Breast epithelium (tissue), 3 donors: ENCODE data around the gene BUB3.

ENCODE experiments used
- POLR2AphosphoS5 ChIP-seq, 3 donors: sonication (generic); formaldehyde crosslinking; IDR thresholded peaks; one replicate each; pipeline ENCODE4 v1.6.1; 2017; ENCODE audit warnings: antibody characterized with exemption in 3 of 3
- TF ChIP-seq, protein P1 (sequence below), 3 donors: fragments of 450-650 bp; IDR thresholded peaks; one replicate each; pipeline ENCODE4 v1.5.1; 2016 to 2017; ENCODE audit warnings: antibody characterized with exemption in 3 of 3, mild to moderate bottlenecking in 3 of 3, moderate library complexity in 3 of 3

DNA sequence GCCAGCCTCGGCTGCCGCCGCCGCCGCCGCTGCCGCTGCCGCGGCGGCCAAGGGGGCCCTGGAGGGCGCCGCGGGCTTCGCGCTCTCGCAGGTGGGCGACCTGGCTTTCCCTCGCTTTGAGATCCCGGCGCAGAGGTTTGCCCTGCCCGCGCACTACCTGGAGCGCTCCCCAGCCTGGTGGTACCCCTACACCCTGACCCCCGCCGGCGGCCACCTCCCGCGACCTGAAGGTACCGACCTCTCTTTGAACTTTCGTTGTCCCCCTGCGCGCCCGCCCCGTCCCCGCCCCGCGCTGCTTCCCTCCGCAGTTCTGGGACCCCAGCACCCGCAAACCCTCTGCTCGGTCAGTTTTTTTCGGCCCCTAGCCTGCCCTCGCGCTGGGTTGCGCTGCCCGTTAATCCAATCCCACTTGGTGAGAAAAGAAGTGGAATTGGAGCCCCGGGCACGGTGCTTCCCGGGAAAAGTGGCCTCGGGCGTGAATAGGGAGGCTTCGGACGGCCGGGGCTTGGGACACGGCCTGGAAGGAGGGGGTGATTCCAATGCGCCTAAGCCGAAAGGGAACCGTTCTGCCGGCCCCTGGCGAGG, 17.9 kb upstream of the BUB3 start:
- TF ChIP-seq POLR2AphosphoS5 (IDR thresholded peaks at IDR 0.05) = no peak
- TF ChIP-seq, protein P1, sequence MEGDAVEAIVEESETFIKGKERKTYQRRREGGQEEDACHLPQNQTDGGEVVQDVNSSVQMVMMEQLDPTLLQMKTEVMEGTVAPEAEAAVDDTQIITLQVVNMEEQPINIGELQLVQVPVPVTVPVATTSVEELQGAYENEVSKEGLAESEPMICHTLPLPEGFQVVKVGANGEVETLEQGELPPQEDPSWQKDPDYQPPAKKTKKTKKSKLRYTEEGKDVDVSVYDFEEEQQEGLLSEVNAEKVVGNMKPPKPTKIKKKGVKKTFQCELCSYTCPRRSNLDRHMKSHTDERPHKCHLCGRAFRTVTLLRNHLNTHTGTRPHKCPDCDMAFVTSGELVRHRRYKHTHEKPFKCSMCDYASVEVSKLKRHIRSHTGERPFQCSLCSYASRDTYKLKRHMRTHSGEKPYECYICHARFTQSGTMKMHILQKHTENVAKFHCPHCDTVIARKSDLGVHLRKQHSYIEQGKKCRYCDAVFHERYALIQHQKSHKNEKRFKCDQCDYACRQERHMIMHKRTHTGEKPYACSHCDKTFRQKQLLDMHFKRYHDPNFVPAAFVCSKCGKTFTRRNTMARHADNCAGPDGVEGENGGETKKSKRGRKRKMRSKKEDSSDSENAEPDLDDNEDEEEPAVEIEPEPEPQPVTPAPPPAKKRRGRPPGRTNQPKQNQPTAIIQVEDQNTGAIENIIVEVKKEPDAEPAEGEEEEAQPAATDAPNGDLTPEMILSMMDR (IDR thresholded peaks at IDR 0.05) = no peak
